OCI-LY3 (cell line): ENCODE measurements around the gene JAG2.

Experiments
- H2AFZ ChIP-seq: fragments of 200-600, 300-600 bp; shearing (Covaris generic); 2 replicates; pipeline ENCODE4 v1.6.0; 2014; ENCODE audit warnings: antibody characterized with exemption, low read depth, low read length
- H3K27ac ChIP-seq: fragments of 200-600, 300-600 bp; sonication (generic); 2 replicates; pipeline ENCODE4 v1.5.1; 2014; ENCODE audit warnings: mild to moderate bottlenecking, low read length, moderate library complexity, mixed read lengths
- H3K27me3 ChIP-seq: fragments of 200-600, 300-600 bp; sonication (generic); 2 replicates; pipeline ENCODE4 v1.6.1; 2014; ENCODE audit warnings: low read depth, low read length, mixed read lengths
- H3K36me3 ChIP-seq: fragments of 200-600, 300-600 bp; sonication (generic); replicated peaks from 2 replicates; pipeline ENCODE3; 2014; ENCODE audit warnings: low read depth, low read length, mixed read lengths
- H3K4me1 ChIP-seq: fragments of 300-600, 200-600 bp; sonication (generic); 2 replicates; pipeline ENCODE4 v1.6.1; 2014; ENCODE audit warnings: low read length, mixed read lengths
- H3K4me2 ChIP-seq: fragments of 200-600, 300-600 bp; sonication (generic); 2 replicates; pipeline ENCODE4 v1.6.1; 2014; ENCODE audit warnings: low read length, mixed read lengths
- H3K4me3 ChIP-seq: fragments of 300-600, 200-600 bp; sonication (generic); 2 replicates; pipeline ENCODE4 v1.5.1; 2014; ENCODE audit warnings: antibody characterized with exemption, mild to moderate bottlenecking, low read length, moderate library complexity
- H3K79me2 ChIP-seq: fragments of 300-600, 200-600 bp; shearing (Covaris generic); 2 replicates; pipeline ENCODE4 v1.6.1; 2014; ENCODE audit warnings: mild to moderate bottlenecking, low read length, mixed read lengths
- H3K9ac ChIP-seq: fragments of 300-600, 200-600 bp; shearing (Covaris generic); 2 replicates; pipeline ENCODE4 v1.6.0; 2014; ENCODE audit warnings: mild to moderate bottlenecking, low read length, moderate library complexity
- H3K9me3 ChIP-seq: fragments of 200-600, 300-600 bp; shearing (Covaris generic); 2 replicates; pipeline ENCODE4 v1.6.1; 2014; ENCODE audit warnings: low read length, mixed read lengths; ENCODE audit not compliant: insufficient read depth
- H4K20me1 ChIP-seq: fragments of 200-600, 300-600 bp; sonication (generic); 2 replicates; pipeline ENCODE4 v1.6.1; 2016; ENCODE audit warnings: low read length, mixed read lengths; ENCODE audit not compliant: insufficient read depth
- CTCF ChIP-seq: fragments of 200-600, 300-600 bp; sonication (generic); IDR thresholded peaks from 2 replicates; pipeline ENCODE4 v1.5.1; 2014; ENCODE audit warnings: antibody characterized with exemption, low read length, low read depth
- EZH2phosphoT487 ChIP-seq: fragments of 200-600 bp; shearing (Covaris generic); IDR thresholded peaks from 2 replicates; pipeline ENCODE4 v1.6.1; 2018; ENCODE audit warnings: antibody characterized with exemption, mixed run types, low read depth

The JAG2 gene

DNA sequence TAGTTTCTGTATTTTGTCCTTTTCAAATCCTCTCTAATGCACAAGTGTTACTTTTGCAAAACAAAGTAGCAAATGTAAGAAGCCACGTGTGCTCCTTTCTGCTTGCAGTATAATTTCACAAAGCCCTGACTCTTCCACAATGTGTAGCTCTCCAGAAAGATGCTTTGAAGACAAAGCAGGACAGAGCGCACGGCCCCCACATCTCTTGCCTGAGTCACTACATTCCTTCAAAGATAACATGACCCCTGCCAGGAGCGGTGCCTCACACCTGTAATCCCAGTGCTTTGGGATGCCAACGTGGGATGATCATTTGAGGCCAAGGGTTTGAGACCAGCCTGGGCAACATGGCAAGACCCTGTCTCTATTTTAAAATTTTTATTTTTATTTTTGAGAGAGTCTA is 40.5 kb downstream of the JAG2 start:
- no peak overlapping the region for H3K9ac ChIP-seq
- H4K20me1 ChIP-seq, result no peaks in the 10 kb centered on the region
- H3K27me3 ChIP-seq, result peaks cover 20% of the 10 kb centered on the region
- no peak overlapping the region for H2AFZ ChIP-seq
- no peak overlapping the region for H3K4me2 ChIP-seq
- H3K79me2 ChIP-seq, result no peaks in the 10 kb centered on the region
- no peak for TF ChIP-seq EZH2phosphoT487
- no peak for TF ChIP-seq CTCF
- H3K4me3 ChIP-seq, result no peak overlapping the region
- no peaks in the 10 kb centered on the region for H3K4me1 ChIP-seq
- no peaks in the 10 kb centered on the region for H3K9me3 ChIP-seq
- no peak overlapping the region for H3K27ac ChIP-seq
- H3K36me3 ChIP-seq, result no peaks in the 10 kb centered on the region

GRCh38 chr14:105126981-105127329 is 41.6 kb downstream of the JAG2 start:
- H3K4me1 ChIP-seq, result no peaks in the 10 kb centered on the region
- no peaks in the 10 kb centered on the region for H3K9me3 ChIP-seq
- H3K36me3 ChIP-seq, result no peaks in the 10 kb centered on the region
- no peak overlapping the region for H3K4me3 ChIP-seq
- H3K27ac ChIP-seq, result no peak overlapping the region
- H3K79me2 ChIP-seq, result no peaks in the 10 kb centered on the region
- H3K9ac ChIP-seq, result no peak overlapping the region
- no peak overlapping the region for H3K4me2 ChIP-seq
- no peaks in the 10 kb centered on the region for H4K20me1 ChIP-seq
- peaks cover 15% of the 10 kb centered on the region for H3K27me3 ChIP-seq
- no peak overlapping the region for H2AFZ ChIP-seq
- TF ChIP-seq CTCF, result no peak
- TF ChIP-seq EZH2phosphoT487, result no peak

GRCh38 chr14:105126126-105126980 is 42.2 kb downstream of the JAG2 start:
- TF ChIP-seq CTCF (no peak), EZH2phosphoT487 (no peak)
- no peaks in the 10 kb centered on the region for H4K20me1 ChIP-seq
- no peaks in the 10 kb centered on the region for H3K4me1 ChIP-seq
- no peaks in the 10 kb centered on the region for H3K36me3 ChIP-seq
- no peaks in the 10 kb centered on the region for H3K79me2 ChIP-seq
- H3K4me2 ChIP-seq, result no peak overlapping the region
- no peak overlapping the region for H3K9ac ChIP-seq
- H3K9me3 ChIP-seq, result no peaks in the 10 kb centered on the region
- no peak overlapping the region for H3K27ac ChIP-seq
- no peak overlapping the region for H3K4me3 ChIP-seq
- peaks cover 20% of the 10 kb centered on the region for H3K27me3 ChIP-seq
- no peak overlapping the region for H2AFZ ChIP-seq

DNA sequence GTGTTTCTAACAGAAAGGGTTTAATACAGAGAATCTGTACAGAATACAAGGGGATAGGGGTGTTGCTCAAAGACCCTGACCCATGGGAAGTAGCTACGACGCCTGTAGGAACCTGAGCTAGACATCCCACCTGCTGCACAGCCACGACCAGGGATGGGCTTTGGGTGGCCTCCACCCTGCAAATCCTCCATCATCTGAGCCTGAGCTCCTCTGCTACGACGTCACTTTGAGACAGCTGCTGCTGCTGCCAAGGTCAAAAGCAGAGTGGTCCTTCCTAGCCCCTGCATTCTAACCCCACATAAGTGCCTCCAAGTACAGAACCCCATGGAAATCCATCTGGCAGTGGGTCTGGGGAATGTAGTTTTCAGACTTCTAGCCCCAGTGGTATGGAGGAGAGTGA is 43.8 kb downstream of the JAG2 start:
- H3K9ac ChIP-seq, result no peak overlapping the region

More for the DNA sequence above, 43.8 kb downstream of the JAG2 start:
- no peak overlapping the region for H3K4me2 ChIP-seq
- no peaks in the 10 kb centered on the region for H3K36me3 ChIP-seq
- no peak overlapping the region for H3K4me3 ChIP-seq
- peaks cover 34% of the 10 kb centered on the region for H3K27me3 ChIP-seq
- no peak overlapping the region for H2AFZ ChIP-seq
- TF ChIP-seq EZH2phosphoT487, result no peak
- no peak for TF ChIP-seq CTCF
- no peaks in the 10 kb centered on the region for H3K4me1 ChIP-seq
- H3K27ac ChIP-seq, result no peak overlapping the region
- no peaks in the 10 kb centered on the region for H4K20me1 ChIP-seq
- no peaks in the 10 kb centered on the region for H3K9me3 ChIP-seq
- no peaks in the 10 kb centered on the region for H3K79me2 ChIP-seq
